ENCODE measurements around the gene DPEP1. TPM values are rescaled to one million over a fixed set of nuclear protein-coding genes. Genes with fewer than 3 reads are reported as not detected.
A peak's percentile ranks its signal among the peaks of the same experiment; 100 is the strongest.
"Not testable (repeated sequence)": the region's sequence is repeated elsewhere in the genome, so short reads cannot be mapped to it uniquely, and the experiment has no call there.

Gene DPEP1
- total RNA-seq, 1 donor from 2014 or later = 0.36 TPM

DNA sequence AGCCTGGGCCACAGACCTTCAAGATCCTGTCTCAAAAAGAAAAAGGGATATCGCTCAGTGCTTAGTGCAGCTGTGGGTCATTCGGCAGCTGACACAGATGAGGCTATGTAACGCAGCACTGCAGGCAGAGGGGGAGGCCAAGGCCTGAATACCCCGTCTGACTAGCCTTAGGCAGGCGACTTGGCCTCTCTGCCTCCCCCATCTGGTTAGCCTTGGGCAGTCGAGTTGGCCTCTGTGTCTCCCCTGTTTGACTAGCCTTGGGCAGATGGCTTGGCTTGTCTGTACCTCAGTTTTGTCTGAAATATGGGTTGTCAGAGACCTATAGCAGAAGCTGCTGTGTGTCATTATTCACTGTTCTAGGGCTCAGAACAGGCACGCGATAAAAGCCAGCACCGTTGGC is 54.2 kb downstream of the DPEP1 start:
- TF ChIP-seq, protein P1, sequence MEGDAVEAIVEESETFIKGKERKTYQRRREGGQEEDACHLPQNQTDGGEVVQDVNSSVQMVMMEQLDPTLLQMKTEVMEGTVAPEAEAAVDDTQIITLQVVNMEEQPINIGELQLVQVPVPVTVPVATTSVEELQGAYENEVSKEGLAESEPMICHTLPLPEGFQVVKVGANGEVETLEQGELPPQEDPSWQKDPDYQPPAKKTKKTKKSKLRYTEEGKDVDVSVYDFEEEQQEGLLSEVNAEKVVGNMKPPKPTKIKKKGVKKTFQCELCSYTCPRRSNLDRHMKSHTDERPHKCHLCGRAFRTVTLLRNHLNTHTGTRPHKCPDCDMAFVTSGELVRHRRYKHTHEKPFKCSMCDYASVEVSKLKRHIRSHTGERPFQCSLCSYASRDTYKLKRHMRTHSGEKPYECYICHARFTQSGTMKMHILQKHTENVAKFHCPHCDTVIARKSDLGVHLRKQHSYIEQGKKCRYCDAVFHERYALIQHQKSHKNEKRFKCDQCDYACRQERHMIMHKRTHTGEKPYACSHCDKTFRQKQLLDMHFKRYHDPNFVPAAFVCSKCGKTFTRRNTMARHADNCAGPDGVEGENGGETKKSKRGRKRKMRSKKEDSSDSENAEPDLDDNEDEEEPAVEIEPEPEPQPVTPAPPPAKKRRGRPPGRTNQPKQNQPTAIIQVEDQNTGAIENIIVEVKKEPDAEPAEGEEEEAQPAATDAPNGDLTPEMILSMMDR (IDR thresholded peaks at IDR 0.05; ENCODE audit: unreplicated experiment) = no peak
- Mint-ChIP-seq H3K4me3 (no peak overlapping the region), H3K27me3 (ENCODE audit: low read depth) (no peaks in the 10 kb centered on the region), H3K4me1 (no peaks in the 10 kb centered on the region), H3K27ac (no peak overlapping the region), H3K36me3 (peaks cover 24% of the 10 kb centered on the region), H3K9me3 (peaks cover 7% of the 10 kb centered on the region)
- no peak for DNase-seq (ENCODE audit: low spot score in 2 of 2, unreplicated experiment in 2 of 2)

DNA sequence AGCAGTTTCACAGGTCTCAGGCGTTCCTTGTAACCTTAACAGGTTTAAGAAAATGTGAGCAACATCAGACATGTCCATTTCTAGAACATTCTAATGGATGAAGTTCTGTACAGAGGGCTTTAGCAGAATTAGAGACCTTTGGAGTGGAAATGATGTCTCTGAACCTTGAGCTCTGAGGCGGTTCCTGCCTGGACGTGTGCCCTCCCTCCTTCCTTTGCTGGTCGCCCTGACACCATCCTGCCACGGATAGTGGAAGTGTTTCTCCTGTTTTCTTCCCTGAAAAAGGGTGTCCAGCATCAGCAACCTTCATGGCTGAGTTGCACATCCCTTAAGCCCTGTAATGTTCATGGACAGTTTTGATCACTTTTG is 55.3 kb downstream of the DPEP1 start:
- H3K27ac Mint-ChIP-seq = no peak overlapping the region
- DNase-seq (ENCODE audit: low spot score in 2 of 2, unreplicated experiment in 2 of 2) = no peak
- peaks cover 7% of the 10 kb centered on the region for H3K9me3 Mint-ChIP-seq
- H3K27me3 Mint-ChIP-seq (ENCODE audit: low read depth) = no peaks in the 10 kb centered on the region
- H3K4me1 Mint-ChIP-seq = no peaks in the 10 kb centered on the region
- TF ChIP-seq, protein P1 (IDR thresholded peaks at IDR 0.05; ENCODE audit: unreplicated experiment) = no peak
- H3K4me3 Mint-ChIP-seq = no peak overlapping the region
- H3K36me3 Mint-ChIP-seq = peaks cover 19% of the 10 kb centered on the region

DNA sequence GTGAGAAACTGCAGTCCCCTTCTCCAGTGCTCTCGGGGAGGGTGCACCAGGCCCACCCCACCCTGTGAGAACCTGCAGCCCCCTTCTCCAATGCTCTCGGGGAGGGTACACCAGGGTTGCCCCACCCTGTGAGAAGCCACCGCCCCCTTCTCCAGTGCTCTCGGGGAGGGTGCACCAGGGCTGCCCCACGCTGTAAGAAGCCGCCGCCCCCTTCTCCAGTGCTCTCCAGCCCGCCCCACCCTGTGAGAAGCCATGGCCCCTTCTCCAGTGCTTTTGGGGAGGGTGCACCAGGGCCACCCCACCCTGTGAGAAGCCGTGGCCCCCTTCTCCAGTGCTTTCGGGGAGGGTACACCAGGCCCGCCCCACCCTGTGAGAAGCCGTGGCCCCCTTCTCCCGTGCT is 56.3 kb downstream of the DPEP1 start:
- H3K27me3 Mint-ChIP-seq (ENCODE audit: low read depth) = no peaks in the 10 kb centered on the region
- TF ChIP-seq, protein P1 (IDR thresholded peaks at IDR 0.05; ENCODE audit: unreplicated experiment) = no peak
- H3K36me3 Mint-ChIP-seq = peaks cover 11% of the 10 kb centered on the region
- H3K4me1 Mint-ChIP-seq = no peaks in the 10 kb centered on the region
- H3K4me3 Mint-ChIP-seq = no peak overlapping the region
- DNase-seq (ENCODE audit: low spot score in 2 of 2, unreplicated experiment in 2 of 2) = no peak
- H3K27ac Mint-ChIP-seq = no peak overlapping the region
- peaks cover 7% of the 10 kb centered on the region for H3K9me3 Mint-ChIP-seq

DNA sequence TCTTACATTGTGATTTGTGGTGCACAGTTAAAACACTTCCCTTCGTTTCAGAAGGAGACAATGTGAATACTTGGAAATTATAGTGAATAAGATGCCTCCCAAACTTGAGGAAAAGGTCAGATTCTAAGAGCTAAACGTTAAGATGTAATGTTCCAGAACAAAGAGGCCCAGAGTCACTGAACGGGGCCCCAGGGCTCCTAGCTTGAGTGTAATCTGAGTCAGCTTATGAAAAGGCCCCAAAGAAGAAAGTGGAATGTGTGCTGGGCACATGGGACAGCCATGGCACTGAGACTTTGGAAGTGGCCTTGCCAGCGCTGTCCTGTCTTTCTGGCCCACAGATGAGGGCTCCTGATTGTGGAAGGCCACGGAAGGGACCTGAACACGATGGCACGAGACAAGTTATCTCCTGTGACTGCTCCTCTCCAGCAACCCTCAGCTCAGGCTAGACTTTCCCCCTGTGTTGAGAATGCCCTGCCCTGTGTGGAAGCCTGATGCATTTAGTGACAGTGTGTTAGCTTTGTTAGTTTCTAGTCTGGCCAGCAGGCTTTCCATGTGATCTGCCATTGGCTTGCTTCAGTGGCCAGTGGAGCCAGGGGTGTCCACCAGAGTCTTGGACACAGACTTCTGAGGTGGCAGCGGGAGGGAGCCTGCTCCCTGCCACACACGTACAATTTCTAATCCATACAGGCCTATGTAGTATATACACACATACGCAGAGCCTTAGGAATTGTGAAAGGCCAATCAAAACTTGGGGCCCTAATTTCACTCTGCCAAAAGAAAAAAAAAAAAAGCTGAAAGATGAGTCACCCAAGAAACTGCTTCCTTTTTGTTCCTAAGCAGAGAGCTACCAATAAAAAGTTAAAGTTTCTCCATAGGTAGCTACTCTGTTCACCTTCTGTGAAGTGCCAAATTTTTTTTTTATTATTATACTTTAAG is 57.3 kb downstream of the DPEP1 start:
- H3K27me3 Mint-ChIP-seq (ENCODE audit: low read depth) = no peaks in the 10 kb centered on the region
- H3K4me3 Mint-ChIP-seq = no peak overlapping the region
- DNase-seq (ENCODE audit: low spot score in 2 of 2, unreplicated experiment in 2 of 2) = no peak
- peaks cover 7% of the 10 kb centered on the region for H3K9me3 Mint-ChIP-seq
- peak overlapping the region; percentile 26 for H3K27ac Mint-ChIP-seq
- H3K36me3 Mint-ChIP-seq = peaks cover 9% of the 10 kb centered on the region
- TF ChIP-seq, protein P1 (IDR thresholded peaks at IDR 0.05; ENCODE audit: unreplicated experiment) = no peak
- no peaks in the 10 kb centered on the region for H3K4me1 Mint-ChIP-seq

DNA sequence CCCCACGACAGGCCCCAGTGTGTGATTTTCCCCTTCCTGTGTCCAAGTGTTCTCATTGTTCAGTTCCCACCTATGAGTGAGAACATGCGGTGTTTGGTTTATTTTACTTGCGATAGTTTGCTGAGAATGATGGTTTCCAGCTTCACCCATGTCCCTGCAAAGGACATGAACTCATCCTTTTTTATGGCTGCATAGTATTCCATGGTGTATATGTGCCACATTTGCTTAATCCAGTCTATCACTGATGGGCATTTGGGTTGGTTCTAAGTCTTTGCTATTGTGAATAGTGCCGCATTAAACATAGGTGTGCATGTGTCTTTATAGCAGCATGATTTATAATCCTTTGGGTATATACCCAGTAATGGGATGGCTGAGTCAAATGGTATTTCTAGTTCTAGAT is 58.1 kb downstream of the DPEP1 start:
- not testable (repeated sequence) for H3K36me3 Mint-ChIP-seq; H3K27ac Mint-ChIP-seq; H3K4me1 Mint-ChIP-seq; H3K9me3 Mint-ChIP-seq; DNase-seq (ENCODE audit: low spot score in 2 of 2, unreplicated experiment in 2 of 2); H3K4me3 Mint-ChIP-seq; H3K27me3 Mint-ChIP-seq (ENCODE audit: low read depth)

DNA sequence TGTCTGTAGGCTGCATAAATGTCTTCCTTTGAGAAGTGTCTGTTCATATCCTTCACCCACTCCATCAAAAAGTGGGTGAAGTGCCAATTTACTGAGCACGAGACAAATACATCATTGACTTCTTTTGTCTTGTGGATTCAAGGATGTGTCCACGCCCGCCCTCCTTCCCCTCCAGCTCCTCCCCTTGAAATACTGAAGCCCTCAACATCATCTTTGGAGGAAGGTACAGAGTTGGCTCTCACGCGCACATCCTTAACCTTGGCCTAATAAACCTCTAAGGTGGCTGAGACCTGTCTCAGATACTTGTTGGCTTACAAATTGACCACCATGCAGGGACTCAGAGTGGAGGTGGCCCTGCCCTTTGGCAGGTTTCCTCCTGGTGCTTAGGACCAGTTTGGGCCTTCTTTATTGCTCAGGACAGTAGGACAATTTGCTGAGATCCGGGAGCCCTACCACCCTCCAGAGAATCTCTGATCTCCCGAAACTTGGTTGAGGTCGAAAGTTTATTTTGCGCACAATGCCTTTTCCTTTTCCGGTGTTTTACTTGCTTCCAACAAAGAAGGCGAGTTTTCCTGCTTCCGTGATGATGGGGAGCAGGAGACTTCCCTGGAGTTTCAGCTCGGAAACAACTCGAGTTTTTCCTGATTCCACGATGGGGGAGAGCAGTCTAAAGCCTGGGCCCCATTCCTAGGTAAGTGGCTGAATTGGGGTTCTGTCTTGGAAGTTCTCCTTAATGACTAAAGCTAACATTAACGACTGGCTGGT is 58.9 kb downstream of the DPEP1 start:
- Mint-ChIP-seq H3K27ac (no peak overlapping the region), H3K9me3 (no peaks in the 10 kb centered on the region), H3K4me3 (no peak overlapping the region), H3K4me1 (no peaks in the 10 kb centered on the region), H3K36me3 (peaks cover 2% of the 10 kb centered on the region), H3K27me3 (ENCODE audit: low read depth) (no peaks in the 10 kb centered on the region)
- TF ChIP-seq, protein P1 (IDR thresholded peaks at IDR 0.05; ENCODE audit: unreplicated experiment) = no peak
- no peak for DNase-seq (ENCODE audit: low spot score in 2 of 2, unreplicated experiment in 2 of 2)
